T-helper 17 cell (primary cell): ENCODE data around the gene WFS1. TPM values are rescaled to one million over a fixed set of nuclear protein-coding genes. Genes with fewer than 3 reads are reported as not detected.
A peak's percentile ranks its signal among the peaks of the same experiment; 100 is the strongest.

Source experiments
- ATAC-seq: fragments of 150-1000 bp; cut with Tn5 transposase; 2 replicates; pipeline ENCODE4 v1.10.0; 2021; ENCODE audit warnings: mild to moderate bottlenecking, moderate library complexity
- DNase-seq, 3 donors: peaks; one replicate each; pipeline versions ENCODE4 v3.0.0 to v3.0.0-alpha.2; 2020 to 2021
- H3K9me3 ChIP-seq: one replicate; pipeline ENCODE4 v1.7.0; 2013; ENCODE audit warnings: low read length, mild to moderate bottlenecking; ENCODE audit not compliant: control insufficient read depth, poor library complexity, severe bottlenecking
- H3K27ac Mint-ChIP-seq: one replicate; pipeline ENCODE4 v1.8.0; 2022; ENCODE audit warnings: mild to moderate bottlenecking, moderate library complexity, mixed read lengths
- H3K27me3 Mint-ChIP-seq: one replicate; pipeline ENCODE4 v1.8.0; 2022; ENCODE audit warnings: mixed read lengths
- H3K36me3 Mint-ChIP-seq: one replicate; pipeline ENCODE4 v1.8.0; 2022; ENCODE audit warnings: low read depth, mixed read lengths
- H3K4me1 Mint-ChIP-seq: one replicate; pipeline ENCODE4 v1.8.0; 2022; ENCODE audit warnings: mild to moderate bottlenecking, mixed read lengths
- H3K4me3 Mint-ChIP-seq: one replicate; pipeline ENCODE4 v1.8.0; 2022; ENCODE audit warnings: mild to moderate bottlenecking, moderate library complexity, mixed read lengths
- total RNA-seq, 4 donors: library from RNA in 2 of 4; stranded (reverse) in 2 of 4; gene quantifications; one replicate each; pipeline ENCODE4 v1.2.3 and lab custom pipeline; 2022 to 2026

The WFS1 gene
- total RNA-seq, 2 donors from 2014 or later = 1.7 to 2.4 TPM

GRCh38 chr4:6325788-6326290 is 56.2 kb downstream of the WFS1 start:
- no peaks in the 10 kb centered on the region for H3K36me3 Mint-ChIP-seq
- DNase-seq (no peak), ATAC-seq (no peak)
- H3K4me1 Mint-ChIP-seq = peaks cover 3% of the 10 kb centered on the region
- H3K4me3 Mint-ChIP-seq = no peak overlapping the region
- no peak overlapping the region for H3K27ac Mint-ChIP-seq
- peaks cover 68% of the 10 kb centered on the region for H3K27me3 Mint-ChIP-seq
- no peaks in the 10 kb centered on the region for H3K9me3 ChIP-seq

- peaks cover 3% of the 10 kb centered on the region for H3K4me1 Mint-ChIP-seq
- H3K4me3 Mint-ChIP-seq = no peak overlapping the region
- H3K27me3 Mint-ChIP-seq = peaks cover 66% of the 10 kb centered on the region
- DNase-seq = no peak
- H3K9me3 ChIP-seq = no peaks in the 10 kb centered on the region
- no peaks in the 10 kb centered on the region for H3K36me3 Mint-ChIP-seq
- no peak for ATAC-seq
- H3K27ac Mint-ChIP-seq = no peak overlapping the region
These were observed 56.8 kb downstream of the WFS1 start for GRCh38 chr4:6326312-6327060.

- H3K4me1 Mint-ChIP-seq = peaks cover 3% of the 10 kb centered on the region
- peaks cover 57% of the 10 kb centered on the region for H3K27me3 Mint-ChIP-seq
- DNase-seq = peak; percentile 64 to 77 (median 73)
- ATAC-seq = peak; percentile 85
- no peaks in the 10 kb centered on the region for H3K9me3 ChIP-seq
- no peaks in the 10 kb centered on the region for H3K36me3 Mint-ChIP-seq
- no peak overlapping the region for H3K4me3 Mint-ChIP-seq
- H3K27ac Mint-ChIP-seq = no peak overlapping the region
These were observed 57.7 kb downstream of the WFS1 start for GRCh38 chr4:6327220-6327917.

DNA sequence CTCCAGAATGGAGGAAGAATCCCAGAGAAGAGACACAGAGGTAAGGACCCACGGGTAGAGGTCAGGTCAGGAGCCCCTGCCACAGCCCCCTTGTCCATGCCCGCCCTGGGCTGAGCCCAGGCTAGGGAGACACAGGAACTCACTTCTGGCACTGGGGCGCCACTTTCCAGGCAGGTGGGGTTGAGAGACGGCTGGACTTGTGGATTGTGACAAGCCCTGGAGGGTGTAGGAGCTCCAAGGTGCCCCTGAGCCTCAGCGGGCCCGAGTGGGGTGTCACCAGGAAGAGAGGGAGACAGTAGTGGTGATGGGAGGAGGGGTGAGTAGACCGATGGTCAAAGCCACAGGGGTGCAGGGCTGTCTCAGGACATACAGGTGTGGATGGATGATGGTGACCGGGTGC is 58.9 kb downstream of the WFS1 start:
- Mint-ChIP-seq H3K27me3 (peaks cover 58% of the 10 kb centered on the region), H3K36me3 (no peaks in the 10 kb centered on the region), H3K27ac (no peak overlapping the region)

GRCh38 chr4:6329478-6330383 is 60.1 kb downstream of the WFS1 start:
- peaks cover under 1% of the 10 kb centered on the region for H3K4me1 Mint-ChIP-seq
- H3K36me3 Mint-ChIP-seq = no peaks in the 10 kb centered on the region
- peaks cover 53% of the 10 kb centered on the region for H3K27me3 Mint-ChIP-seq
- H3K4me3 Mint-ChIP-seq = no peak overlapping the region
- ATAC-seq (no peak), DNase-seq (no peak)
- H3K9me3 ChIP-seq = peaks cover 4% of the 10 kb centered on the region
- H3K27ac Mint-ChIP-seq = no peak overlapping the region

More for the DNA sequence above, 58.9 kb downstream of the WFS1 start:
- no peak overlapping the region for H3K4me3 Mint-ChIP-seq
- no peak for ATAC-seq
- H3K9me3 ChIP-seq = peaks cover 4% of the 10 kb centered on the region
- DNase-seq = no peak
- peaks cover 3% of the 10 kb centered on the region for H3K4me1 Mint-ChIP-seq

DNA sequence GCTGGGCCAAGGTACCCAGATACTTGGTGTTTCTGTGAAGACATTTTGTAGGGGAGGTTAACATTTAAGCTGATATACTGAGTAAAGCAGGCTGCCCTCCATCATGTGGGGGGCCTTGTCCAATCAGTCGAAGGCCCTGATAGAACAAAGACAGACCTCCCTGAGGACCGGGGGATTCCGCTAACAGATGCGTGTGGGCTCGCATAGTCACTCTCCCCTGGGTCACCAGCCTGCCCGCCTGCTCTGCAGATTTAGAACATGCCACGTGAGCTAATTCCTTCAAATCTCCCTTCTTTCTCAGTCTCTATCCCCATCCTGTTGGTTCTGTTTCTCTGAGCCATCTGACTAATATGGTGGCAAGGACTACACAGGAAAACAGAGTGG is 60.7 kb downstream of the WFS1 start:
- Mint-ChIP-seq H3K27ac (no peak overlapping the region), H3K27me3 (peaks cover 59% of the 10 kb centered on the region), H3K4me1 (peaks cover 2% of the 10 kb centered on the region), H3K4me3 (no peak overlapping the region), H3K36me3 (no peaks in the 10 kb centered on the region)
- H3K9me3 ChIP-seq = peaks cover 4% of the 10 kb centered on the region
- DNase-seq (no peak), ATAC-seq (no peak)

- no peak for DNase-seq
- Mint-ChIP-seq H3K27me3 (peaks cover 55% of the 10 kb centered on the region), H3K27ac (no peak overlapping the region), H3K36me3 (no peaks in the 10 kb centered on the region), H3K4me1 (peaks cover 3% of the 10 kb centered on the region), H3K4me3 (no peak overlapping the region)
- peaks cover 4% of the 10 kb centered on the region for H3K9me3 ChIP-seq
- ATAC-seq = no peak
These were observed 61.4 kb downstream of the WFS1 start for GRCh38 chr4:6331018-6331417.

DNA sequence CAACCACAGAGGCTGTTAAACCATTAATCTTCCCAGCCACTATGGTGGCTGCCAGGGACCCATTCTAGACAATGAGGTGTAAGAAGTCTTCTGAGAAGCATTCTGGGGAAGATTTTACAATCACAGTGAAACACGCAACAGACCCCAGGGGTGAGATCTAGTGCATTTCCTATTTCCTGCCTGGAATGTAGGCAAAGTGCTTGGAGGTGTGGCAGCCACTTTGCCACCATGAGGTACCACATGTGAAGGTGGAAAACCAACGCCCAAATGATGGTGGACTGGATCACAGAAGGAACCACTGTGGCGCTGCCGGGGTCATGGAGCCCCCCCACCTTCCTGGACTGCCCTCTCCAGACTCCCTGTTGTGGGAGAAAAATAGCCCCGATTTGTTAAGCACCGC is 61.8 kb downstream of the WFS1 start:
- ATAC-seq (no peak), DNase-seq (no peak)
- Mint-ChIP-seq H3K36me3 (no peaks in the 10 kb centered on the region), H3K27ac (no peak overlapping the region), H3K27me3 (peaks cover 50% of the 10 kb centered on the region), H3K4me3 (no peak overlapping the region), H3K4me1 (peaks cover 3% of the 10 kb centered on the region)
- H3K9me3 ChIP-seq = peaks cover 4% of the 10 kb centered on the region

GRCh38 chr4:6332042-6332668 is 62.5 kb downstream of the WFS1 start:
- Mint-ChIP-seq H3K27ac (no peak overlapping the region), H3K4me3 (no peak overlapping the region), H3K36me3 (no peaks in the 10 kb centered on the region), H3K27me3 (peaks cover 49% of the 10 kb centered on the region), H3K4me1 (peaks cover 7% of the 10 kb centered on the region)
- peak in 1 of 3 donors; percentile 23 for DNase-seq
- ATAC-seq = no peak
- H3K9me3 ChIP-seq = peaks cover 4% of the 10 kb centered on the region

GRCh38 chr4:6332669-6333050 is 63.0 kb downstream of the WFS1 start:
- ATAC-seq = no peak

GRCh38 chr4:6333301-6334202 is 63.9 kb downstream of the WFS1 start:
- Mint-ChIP-seq H3K27me3 (peaks cover 52% of the 10 kb centered on the region), H3K4me1 (peaks cover 20% of the 10 kb centered on the region), H3K4me3 (no peak overlapping the region), H3K27ac (no peak overlapping the region), H3K36me3 (no peaks in the 10 kb centered on the region)
- peaks cover 4% of the 10 kb centered on the region for H3K9me3 ChIP-seq
- DNase-seq (no peak), ATAC-seq (no peak)

More at GRCh38 chr4:6332669-6333050, 63.0 kb downstream of the WFS1 start:
- H3K36me3 Mint-ChIP-seq = no peaks in the 10 kb centered on the region
- peaks cover 52% of the 10 kb centered on the region for H3K27me3 Mint-ChIP-seq
- peaks cover 11% of the 10 kb centered on the region for H3K4me1 Mint-ChIP-seq
- peaks cover 4% of the 10 kb centered on the region for H3K9me3 ChIP-seq
- no peak overlapping the region for H3K4me3 Mint-ChIP-seq
- no peak overlapping the region for H3K27ac Mint-ChIP-seq
- no peak for DNase-seq
